Measurements from ENCODE around the gene AKAP6.
A peak's percentile ranks its signal among the peaks of the same experiment; 100 is the strongest.

AKAP6 gene

DNA sequence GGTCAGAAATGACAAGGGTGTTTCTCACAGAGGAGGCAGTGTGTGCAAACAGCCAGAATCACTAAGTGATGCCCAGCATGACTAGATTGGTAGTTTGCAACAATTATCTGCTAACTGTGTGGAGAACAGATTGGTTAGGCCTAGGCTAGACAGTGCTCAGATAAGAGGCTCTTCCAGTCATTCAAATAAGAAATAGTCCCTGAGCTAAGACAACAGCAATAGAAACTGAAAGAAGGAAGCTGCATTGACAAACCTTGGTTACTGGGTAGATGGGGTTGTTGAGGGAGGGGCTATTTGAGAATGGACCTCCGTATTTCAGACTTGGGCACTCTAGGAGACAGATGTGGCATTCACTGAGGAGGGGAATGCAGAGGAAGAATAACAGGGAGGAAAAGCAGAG is 354.6 kb downstream of the AKAP6 start:
- DNase-seq, result no peak

DNA sequence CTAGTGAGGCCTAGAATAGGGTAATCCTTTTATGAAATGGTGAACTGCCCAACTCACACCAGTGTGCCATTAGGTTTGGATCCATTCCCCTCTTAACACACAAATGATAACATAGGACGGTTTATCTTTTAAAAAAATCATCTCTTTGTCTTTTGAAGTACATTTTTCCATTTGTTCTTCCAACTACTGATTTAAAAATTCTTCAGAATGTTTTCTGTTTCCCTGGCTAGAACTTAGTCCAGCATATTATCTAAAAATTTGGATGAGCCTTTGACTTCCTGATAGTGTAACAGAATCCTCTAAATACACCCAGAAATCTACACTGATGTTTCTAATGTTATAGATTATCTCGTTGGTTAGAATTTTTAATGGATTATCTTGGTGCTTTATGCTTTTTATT is 359.8 kb downstream of the AKAP6 start:
- no peak for DNase-seq

GRCh38 chr14:32692441-32692840 is 363.3 kb downstream of the AKAP6 start:
- DNase-seq, result no peak

- no peak for DNase-seq
Observed at GRCh38 chr14:32693114-32693513, 364.0 kb downstream of the AKAP6 start.

DNA sequence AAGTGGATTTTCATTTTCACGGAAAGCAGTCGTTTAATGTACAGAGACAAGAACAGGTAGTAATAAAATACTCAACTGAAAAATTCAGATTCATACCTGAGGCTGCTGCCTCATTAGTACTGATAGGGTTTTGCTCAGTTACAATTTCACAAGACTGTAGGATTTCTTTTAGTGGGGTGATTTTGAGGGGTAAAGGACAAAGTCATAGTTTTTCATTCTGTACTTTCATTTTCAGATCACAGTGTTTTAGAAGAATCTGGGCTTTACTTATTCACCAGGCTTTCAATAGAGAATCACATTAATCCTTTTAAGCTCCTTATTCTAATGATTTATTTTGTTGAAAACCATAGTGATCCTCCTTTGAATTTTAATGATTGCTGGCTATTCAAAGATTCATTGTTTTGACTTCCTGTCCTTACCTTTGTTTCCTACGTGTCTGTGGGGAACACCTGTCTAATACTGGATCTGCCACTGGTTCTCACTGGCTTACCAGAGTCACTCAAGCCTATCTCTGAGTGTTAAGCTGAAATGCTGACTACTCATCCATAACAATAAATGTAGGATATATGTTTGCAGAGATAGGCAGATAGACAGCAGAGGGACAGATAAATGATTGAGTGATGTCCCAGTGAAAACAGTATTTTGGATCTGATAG is 365.8 kb downstream of the AKAP6 start:
- DNase-seq, result no peak

GRCh38 chr14:32696325-32697091 is 367.4 kb downstream of the AKAP6 start:
- DNase-seq, result no peak

- no peak for DNase-seq
Observed at GRCh38 chr14:32697114-32697513, 368.0 kb downstream of the AKAP6 start.

DNA sequence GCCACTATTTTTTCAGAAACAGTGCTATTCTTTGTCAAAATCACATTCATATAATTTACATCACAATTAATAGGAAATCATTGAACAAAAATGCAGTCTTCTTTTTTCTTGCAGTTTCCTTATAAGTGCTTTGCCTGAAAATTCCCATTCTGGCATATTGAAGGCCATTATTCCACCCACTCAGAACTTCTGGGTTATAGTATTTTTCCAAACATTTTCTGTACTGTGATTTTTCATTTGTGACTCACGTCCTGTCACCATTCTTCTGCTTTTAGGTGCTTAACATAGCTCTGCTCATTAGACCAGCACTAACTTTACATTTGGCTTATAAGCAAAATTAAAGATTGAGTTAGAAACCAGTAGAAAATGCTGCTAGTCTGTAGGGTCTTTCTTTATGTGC is 368.6 kb downstream of the AKAP6 start:
- no peak for DNase-seq

DNA sequence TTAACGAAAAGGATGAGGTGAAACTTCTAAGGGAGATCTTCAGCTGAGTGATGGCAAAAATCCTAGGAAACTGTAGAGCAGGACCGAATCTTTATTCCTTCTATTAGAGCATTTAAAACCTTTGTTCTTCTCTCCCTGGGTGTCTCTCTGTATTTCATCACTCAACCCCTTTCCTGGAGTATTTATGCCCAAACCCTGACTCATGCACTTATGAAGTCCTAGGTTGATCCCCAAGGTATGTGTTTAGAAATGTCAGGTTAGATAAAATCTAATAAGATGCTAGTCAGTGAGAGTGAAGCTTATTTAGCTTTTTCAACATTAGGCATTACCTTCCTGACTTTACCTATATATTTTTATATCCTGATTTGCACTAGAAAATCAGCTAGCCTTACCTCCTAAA is 369.7 kb downstream of the AKAP6 start:
- DNase-seq, result no peak

- DNase-seq, result no peak
Observed at GRCh38 chr14:32701475-32701874, 372.4 kb downstream of the AKAP6 start.

GRCh38 chr14:32702088-32702487 is 373.0 kb downstream of the AKAP6 start:
- DNase-seq, result no peak

GRCh38 chr14:32702562-32702961 is 373.5 kb downstream of the AKAP6 start:
- peak; percentile 10 for DNase-seq

GRCh38 chr14:32703183-32703621 is 374.1 kb downstream of the AKAP6 start:
- DNase-seq, result no peak

GRCh38 chr14:32706721-32707519 is 377.8 kb downstream of the AKAP6 start:
- no peak for DNase-seq

- no peak for DNase-seq
Observed at GRCh38 chr14:32707742-32708500, 378.8 kb downstream of the AKAP6 start.

DNA sequence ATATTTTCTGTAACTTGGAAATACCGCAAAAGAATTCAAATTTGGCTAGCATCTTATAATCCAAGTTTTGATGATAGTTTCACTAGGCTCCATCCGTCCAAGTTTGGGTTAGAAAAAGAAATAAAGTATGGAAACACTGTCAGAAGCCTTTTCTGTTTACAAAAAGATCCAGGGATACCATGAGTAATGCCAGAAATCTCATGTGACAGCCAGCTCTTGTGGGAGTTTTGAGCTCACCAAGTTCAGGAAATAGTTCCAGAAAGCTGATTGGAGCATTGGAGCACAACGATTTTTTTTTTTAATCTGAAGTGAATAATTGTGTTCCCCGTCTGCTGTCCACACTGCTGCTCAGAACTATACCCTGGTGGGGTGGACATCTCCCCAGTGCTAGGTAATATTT is 379.9 kb downstream of the AKAP6 start:
- no peak for DNase-seq

DNA sequence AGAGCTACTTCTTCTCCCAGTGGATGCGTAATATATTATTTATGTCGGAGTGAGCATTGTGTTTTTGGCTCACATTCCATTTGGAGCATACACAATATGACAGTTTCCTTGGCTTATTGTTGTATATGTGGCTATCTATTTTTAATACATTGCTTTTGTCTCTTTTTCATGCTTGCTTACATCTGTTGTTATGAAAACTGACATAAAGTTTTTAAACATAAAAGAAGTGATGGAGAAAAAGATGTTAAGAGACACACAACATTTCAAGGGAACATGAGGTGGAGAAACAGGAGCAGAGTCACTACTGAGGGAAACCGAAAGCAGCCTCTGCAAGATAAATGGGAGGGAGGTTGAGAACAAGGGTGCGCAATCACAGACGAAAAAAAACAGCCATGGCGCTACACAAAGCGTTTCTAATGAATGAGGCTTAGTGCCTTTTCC is 381.2 kb downstream of the AKAP6 start:
- no peak for DNase-seq

GRCh38 chr14:32710731-32711680 is 381.9 kb downstream of the AKAP6 start:
- no peak for DNase-seq

DNA sequence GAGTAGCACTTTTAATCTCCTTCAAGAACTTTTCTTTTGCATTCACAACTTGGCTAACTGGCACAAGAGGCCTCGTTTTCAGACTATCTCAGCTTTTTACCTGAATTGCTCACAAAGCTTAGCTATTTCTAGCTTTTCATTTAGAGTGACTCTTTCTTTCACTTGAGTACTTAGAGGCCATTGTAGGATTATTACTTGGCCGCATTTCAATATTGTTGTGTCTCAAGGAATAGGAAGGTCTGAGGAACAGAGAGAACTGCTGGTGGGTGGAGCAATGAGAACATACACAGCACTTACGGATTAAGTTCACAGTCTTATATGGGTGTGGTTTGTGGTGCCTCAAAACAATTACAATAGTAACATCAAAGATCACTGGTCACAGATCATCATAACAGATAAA is 384.8 kb downstream of the AKAP6 start:
- DNase-seq, result no peak

DNA sequence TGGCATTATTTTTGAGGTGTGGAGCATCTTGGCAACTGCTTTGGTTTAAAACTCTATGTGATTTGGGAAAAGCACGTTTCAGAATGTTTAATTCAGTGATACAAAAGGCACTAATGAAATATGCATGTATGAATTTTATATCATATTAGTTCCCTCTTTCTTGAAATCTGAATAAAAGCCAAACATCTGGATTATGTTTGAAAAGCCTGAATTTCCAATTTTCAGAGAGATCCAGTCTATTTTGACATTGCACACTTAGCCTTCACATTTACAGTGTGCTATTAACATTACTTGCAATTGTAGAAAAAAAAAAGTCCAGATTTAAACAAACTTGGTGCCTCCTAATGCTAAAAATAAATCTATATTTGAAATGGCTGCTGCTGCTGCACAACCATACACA is 390.5 kb downstream of the AKAP6 start:
- DNase-seq, result no peak

DNA sequence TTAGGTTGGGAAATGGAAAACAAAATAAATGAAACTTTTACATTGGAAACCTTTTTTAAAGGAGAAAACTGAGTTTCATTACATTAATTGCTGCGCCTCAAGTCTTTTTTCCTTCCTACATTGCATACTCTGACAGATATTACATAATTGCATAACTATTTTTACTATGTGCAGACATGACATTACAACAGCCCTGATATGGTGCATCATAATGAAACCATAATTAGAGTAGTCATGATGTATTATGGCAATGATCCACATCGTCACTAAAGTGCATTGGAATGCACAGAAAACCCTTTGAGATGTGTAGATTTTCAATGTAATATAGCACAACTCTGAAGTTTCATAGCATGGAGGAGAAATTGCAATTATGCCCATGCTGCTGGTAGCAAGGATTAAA is 391.8 kb downstream of the AKAP6 start:
- DNase-seq, result no peak
